HepG2 (cell line): ENCODE measurements around the gene PTCD1.

Source experiments
- NFKB2 ChIP-seq: sonication (generic); formaldehyde crosslinking; IDR thresholded peaks from 2 replicates; pipeline ENCODE4 v1.4.0; 2020; ENCODE audit warnings: missing genetic modification reagents, borderline replicate concordance
- SRF ChIP-seq: IDR thresholded peaks from 2 replicates; pipeline ENCODE4 v1.6.1; 2011; ENCODE audit warnings: mild to moderate bottlenecking, low read depth, low read length, moderate library complexity
- TBX3 ChIP-seq: fragments of 450-650 bp; IDR thresholded peaks from 2 replicates; pipeline ENCODE4 v1.6.1; 2017; ENCODE audit warnings: antibody characterized with exemption, mild to moderate bottlenecking, inconsistent platforms, borderline replicate concordance
- ZNF207 ChIP-seq: fragments of 450-650 bp; IDR thresholded peaks from 2 replicates; pipeline ENCODE4 v1.6.1; 2016; ENCODE audit warnings: antibody characterized with exemption, borderline replicate concordance
- TF ChIP-seq, protein P1 (sequence below): sonication (generic); formaldehyde crosslinking; IDR thresholded peaks from 2 replicates; pipeline ENCODE4 v1.5.0; 2020; ENCODE audit warnings: mild to moderate bottlenecking, missing genetic modification reagents, moderate library complexity
- TF ChIP-seq, protein P2 (sequence below), 2 experiments: IDR thresholded peaks; 2 replicates each; pipeline ENCODE4 v1.6.1; 2011 to 2012; ENCODE audit warnings: low read length in 2 of 2, borderline replicate concordance in 1 of 2, low read depth in 1 of 2, mild to moderate bottlenecking in 1 of 2, moderate library complexity in 1 of 2

DNA sequence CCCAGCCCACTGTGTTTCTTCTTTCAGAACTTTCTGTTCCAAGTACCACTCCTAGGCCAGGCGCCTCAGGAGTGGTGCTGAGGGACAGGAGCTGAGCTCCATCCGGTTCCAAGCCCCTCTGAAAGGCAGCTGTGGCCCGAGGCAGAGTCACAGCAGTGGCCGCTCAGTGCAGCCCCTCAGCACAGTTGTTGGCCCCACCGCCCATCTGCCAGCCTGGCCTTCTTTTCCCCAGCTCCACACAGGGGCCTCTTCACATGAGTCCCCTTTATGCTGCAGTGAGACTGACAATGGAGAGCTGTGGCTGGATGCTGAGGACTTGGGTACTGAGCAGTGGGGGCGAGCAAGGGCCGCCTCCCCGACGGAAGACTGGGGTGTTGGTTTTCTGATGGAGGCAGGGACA is 20.3 kb downstream of the PTCD1 start:
- TF ChIP-seq TBX3 (no peak), SRF (no peak), NFKB2 (CRISPR knock-in tag) (no peak), ZNF207 (no peak)
- TF ChIP-seq, protein P1, sequence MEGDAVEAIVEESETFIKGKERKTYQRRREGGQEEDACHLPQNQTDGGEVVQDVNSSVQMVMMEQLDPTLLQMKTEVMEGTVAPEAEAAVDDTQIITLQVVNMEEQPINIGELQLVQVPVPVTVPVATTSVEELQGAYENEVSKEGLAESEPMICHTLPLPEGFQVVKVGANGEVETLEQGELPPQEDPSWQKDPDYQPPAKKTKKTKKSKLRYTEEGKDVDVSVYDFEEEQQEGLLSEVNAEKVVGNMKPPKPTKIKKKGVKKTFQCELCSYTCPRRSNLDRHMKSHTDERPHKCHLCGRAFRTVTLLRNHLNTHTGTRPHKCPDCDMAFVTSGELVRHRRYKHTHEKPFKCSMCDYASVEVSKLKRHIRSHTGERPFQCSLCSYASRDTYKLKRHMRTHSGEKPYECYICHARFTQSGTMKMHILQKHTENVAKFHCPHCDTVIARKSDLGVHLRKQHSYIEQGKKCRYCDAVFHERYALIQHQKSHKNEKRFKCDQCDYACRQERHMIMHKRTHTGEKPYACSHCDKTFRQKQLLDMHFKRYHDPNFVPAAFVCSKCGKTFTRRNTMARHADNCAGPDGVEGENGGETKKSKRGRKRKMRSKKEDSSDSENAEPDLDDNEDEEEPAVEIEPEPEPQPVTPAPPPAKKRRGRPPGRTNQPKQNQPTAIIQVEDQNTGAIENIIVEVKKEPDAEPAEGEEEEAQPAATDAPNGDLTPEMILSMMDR, result no peak
- TF ChIP-seq, protein P2, sequence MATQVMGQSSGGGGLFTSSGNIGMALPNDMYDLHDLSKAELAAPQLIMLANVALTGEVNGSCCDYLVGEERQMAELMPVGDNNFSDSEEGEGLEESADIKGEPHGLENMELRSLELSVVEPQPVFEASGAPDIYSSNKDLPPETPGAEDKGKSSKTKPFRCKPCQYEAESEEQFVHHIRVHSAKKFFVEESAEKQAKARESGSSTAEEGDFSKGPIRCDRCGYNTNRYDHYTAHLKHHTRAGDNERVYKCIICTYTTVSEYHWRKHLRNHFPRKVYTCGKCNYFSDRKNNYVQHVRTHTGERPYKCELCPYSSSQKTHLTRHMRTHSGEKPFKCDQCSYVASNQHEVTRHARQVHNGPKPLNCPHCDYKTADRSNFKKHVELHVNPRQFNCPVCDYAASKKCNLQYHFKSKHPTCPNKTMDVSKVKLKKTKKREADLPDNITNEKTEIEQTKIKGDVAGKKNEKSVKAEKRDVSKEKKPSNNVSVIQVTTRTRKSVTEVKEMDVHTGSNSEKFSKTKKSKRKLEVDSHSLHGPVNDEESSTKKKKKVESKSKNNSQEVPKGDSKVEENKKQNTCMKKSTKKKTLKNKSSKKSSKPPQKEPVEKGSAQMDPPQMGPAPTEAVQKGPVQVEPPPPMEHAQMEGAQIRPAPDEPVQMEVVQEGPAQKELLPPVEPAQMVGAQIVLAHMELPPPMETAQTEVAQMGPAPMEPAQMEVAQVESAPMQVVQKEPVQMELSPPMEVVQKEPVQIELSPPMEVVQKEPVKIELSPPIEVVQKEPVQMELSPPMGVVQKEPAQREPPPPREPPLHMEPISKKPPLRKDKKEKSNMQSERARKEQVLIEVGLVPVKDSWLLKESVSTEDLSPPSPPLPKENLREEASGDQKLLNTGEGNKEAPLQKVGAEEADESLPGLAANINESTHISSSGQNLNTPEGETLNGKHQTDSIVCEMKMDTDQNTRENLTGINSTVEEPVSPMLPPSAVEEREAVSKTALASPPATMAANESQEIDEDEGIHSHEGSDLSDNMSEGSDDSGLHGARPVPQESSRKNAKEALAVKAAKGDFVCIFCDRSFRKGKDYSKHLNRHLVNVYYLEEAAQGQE (IDR thresholded peaks at IDR 0.05; ENCODE audit: borderline replicate concordance in 1 of 2, low read depth in 1 of 2, low read length in 2 of 2), result no peak
